Cardiac muscle cell (in vitro differentiated cells and primary cell): Measurements from ENCODE around the gene CACNA1E. TPM values are rescaled to one million over a fixed set of nuclear protein-coding genes. Genes with fewer than 3 reads are reported as not detected.
A peak's percentile ranks its signal among the peaks of the same experiment; 100 is the strongest.

ENCODE experiments used
- DNase-seq, 2 donors: peaks; one replicate each; pipeline versions ENCODE4 v3.0.0 to v3.0.0-alpha.2; 2010 to 2017; ENCODE audit warnings: low read depth in 1 of 2, low spot score in 1 of 2
- H3K27ac ChIP-seq: fragments of 200-600 bp; sonication (generic); 2 replicates; pipeline ENCODE4 v1.5.1; 2016
- H3K27me3 ChIP-seq: fragments of 200-600 bp; sonication (generic); 2 replicates; pipeline ENCODE4 v1.6.0; 2016; ENCODE audit warnings: control low read depth
- H3K36me3 ChIP-seq: fragments of 200-600 bp; sonication (generic); 2 replicates; pipeline ENCODE4 v1.5.1; 2016; ENCODE audit warnings: control low read depth
- H3K4me1 ChIP-seq: fragments of 200-600 bp; sonication (generic); 2 replicates; pipeline ENCODE4 v1.8.1; 2017; ENCODE audit warnings: low read depth, mild to moderate bottlenecking, mixed run types
- H3K4me3 ChIP-seq: fragments of 200-600 bp; sonication (generic); 2 replicates; pipeline ENCODE4 v1.5.1; 2016; ENCODE audit warnings: mild to moderate bottlenecking
- H3K9me3 ChIP-seq: fragments of 200-600 bp; sonication (generic); 2 replicates; pipeline ENCODE4 v1.5.1; 2017; ENCODE audit warnings: low read depth, mild to moderate bottlenecking, control low read depth
- polyA plus RNA-seq: library from polyadenylated mRNA; unstranded; fragments of >200 nt; fragmentation: Nextera tagmentation; extraction: Ambion mirVana; gene quantifications from 2 replicates; pipeline ENCODE4 v1.2.1, GENCODE V29; 2016
- total RNA-seq: library from RNA; depleted of rRNA; stranded (reverse); fragments of >200 nt; gene quantifications from 2 replicates; pipeline ENCODE4 v1.2.3, GENCODE V29; 2016
- TF ChIP-seq, protein P1 (sequence below): IDR thresholded peaks from 2 replicates; pipeline ENCODE4 v1.5.1; 2012; ENCODE audit warnings: low read depth, mild to moderate bottlenecking, low read length

The CACNA1E gene
- total and polyA plus RNA-seq, 2 experiments from 2014 or later: 0.36 TPM; not detected in 1

DNA sequence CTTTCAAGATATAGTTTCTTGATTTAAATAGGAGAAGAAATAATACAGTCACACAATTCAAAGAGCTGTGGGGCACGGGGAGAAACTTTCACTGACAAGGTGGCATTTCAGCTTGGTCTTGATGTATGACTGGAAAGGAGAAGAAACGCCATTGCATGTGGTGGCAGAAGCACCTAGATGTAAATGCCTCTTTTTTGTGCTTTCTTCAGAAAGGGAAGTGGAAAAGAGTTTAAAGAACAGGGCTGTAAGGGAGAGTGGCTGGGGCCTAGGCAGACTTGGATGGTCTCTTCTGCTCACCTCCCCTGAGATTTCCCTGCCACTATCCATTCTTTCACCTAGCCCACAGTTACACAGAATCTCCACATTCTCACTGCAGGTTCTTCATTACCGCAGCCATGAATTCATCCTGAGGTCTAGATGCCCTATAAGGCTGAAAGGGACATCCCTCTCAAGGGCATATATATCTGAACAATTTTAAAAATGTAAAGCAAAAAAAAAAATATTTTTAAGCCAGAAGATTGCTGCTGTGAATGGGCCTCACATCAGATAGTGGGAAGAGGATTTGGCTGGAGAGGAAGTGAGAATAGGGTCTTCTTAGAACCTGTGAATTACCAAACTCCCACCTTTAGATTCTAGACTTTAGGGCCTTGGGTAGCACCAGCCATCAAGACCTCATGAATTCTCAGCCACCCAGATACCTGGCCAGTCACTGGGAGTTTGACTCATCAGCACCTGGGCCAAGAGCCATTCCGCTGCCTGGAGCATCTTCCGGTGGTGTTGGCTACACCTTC lies 23.4 kb downstream of the CACNA1E start:
- H3K9me3 ChIP-seq: no peaks in the 10 kb centered on the region

DNA sequence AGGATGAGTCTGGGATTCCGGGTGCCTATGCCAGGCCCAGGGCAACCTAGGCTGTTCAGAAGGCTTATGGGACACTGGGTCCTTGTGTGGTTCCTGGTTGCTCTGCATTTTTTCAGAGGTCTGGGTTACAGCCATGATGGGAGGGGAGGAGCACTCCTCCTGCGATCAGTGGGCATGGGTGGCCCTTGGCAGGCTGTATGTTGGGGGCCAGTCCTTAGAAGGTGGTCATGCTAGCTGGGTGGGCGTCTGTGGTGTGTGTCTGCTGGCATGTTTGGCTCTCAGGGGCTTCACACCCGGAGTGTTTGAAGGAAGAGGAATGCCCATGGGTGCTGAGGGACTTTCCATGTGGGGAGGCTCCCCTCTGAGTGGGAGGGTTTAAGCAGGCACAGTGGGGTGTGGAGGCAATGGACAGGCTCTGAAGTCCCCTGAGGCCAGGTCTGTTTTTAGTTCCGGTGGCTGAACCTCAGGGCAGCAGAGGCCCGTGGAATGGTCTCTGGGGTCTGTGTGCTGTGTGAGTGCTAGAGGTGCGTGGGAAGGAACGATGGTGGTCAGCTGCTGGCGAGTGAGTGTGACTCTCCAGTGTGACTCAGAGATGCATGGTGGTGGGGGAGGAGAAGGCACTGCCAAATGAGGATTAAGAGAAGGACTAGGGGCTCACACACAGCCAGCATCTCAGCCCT lies 25.3 kb downstream of the CACNA1E start:
- H3K27ac ChIP-seq: no peak overlapping the region
- no peaks in the 10 kb centered on the region for H3K9me3 ChIP-seq
- no peak for DNase-seq
- TF ChIP-seq, protein P1, sequence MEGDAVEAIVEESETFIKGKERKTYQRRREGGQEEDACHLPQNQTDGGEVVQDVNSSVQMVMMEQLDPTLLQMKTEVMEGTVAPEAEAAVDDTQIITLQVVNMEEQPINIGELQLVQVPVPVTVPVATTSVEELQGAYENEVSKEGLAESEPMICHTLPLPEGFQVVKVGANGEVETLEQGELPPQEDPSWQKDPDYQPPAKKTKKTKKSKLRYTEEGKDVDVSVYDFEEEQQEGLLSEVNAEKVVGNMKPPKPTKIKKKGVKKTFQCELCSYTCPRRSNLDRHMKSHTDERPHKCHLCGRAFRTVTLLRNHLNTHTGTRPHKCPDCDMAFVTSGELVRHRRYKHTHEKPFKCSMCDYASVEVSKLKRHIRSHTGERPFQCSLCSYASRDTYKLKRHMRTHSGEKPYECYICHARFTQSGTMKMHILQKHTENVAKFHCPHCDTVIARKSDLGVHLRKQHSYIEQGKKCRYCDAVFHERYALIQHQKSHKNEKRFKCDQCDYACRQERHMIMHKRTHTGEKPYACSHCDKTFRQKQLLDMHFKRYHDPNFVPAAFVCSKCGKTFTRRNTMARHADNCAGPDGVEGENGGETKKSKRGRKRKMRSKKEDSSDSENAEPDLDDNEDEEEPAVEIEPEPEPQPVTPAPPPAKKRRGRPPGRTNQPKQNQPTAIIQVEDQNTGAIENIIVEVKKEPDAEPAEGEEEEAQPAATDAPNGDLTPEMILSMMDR: no peak
- H3K36me3 ChIP-seq: no peaks in the 10 kb centered on the region
- no peak overlapping the region for H3K4me3 ChIP-seq
- H3K4me1 ChIP-seq: no peaks in the 10 kb centered on the region
- peaks cover 67% of the 10 kb centered on the region for H3K27me3 ChIP-seq

More for the DNA sequence above, 23.4 kb downstream of the CACNA1E start:
- H3K27ac ChIP-seq: no peak overlapping the region
- H3K36me3 ChIP-seq: no peaks in the 10 kb centered on the region
- no peaks in the 10 kb centered on the region for H3K4me1 ChIP-seq
- peaks cover 56% of the 10 kb centered on the region for H3K27me3 ChIP-seq
- TF ChIP-seq, protein P1: no peak
- DNase-seq: no peak
- no peak overlapping the region for H3K4me3 ChIP-seq

DNA sequence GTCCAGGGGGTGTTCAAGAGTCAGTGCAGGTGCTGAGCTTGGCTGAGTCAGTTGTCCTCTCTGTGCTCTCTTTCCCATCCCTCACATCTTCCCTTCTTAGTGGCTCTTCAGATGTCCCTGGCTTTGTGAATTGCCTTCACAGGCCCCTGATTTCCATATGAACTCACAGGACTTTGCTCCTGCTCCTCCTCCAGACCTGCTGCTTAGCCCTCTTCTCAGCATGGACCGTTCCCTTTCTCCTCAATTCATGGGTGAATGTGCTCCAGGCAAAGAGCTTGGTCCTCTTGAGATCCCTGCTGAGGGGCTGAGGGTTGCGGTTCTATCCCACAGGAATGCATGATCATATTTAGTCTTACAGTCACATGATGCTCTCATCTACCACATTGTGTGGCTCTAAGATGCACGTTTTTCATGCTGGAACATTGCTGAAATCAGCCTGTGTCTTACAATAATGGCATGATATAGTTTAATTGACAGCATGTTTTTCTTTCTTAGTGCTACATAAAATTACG lies 30.5 kb downstream of the CACNA1E start:
- TF ChIP-seq, protein P1: no peak
- Histone ChIP-seq H3K36me3 (no peaks in the 10 kb centered on the region), H3K4me3 (no peak overlapping the region), H3K27me3 (peaks cover 50% of the 10 kb centered on the region), H3K27ac (no peak overlapping the region), H3K4me1 (peaks cover 22% of the 10 kb centered on the region), H3K9me3 (no peaks in the 10 kb centered on the region)
- no peak for DNase-seq

DNA sequence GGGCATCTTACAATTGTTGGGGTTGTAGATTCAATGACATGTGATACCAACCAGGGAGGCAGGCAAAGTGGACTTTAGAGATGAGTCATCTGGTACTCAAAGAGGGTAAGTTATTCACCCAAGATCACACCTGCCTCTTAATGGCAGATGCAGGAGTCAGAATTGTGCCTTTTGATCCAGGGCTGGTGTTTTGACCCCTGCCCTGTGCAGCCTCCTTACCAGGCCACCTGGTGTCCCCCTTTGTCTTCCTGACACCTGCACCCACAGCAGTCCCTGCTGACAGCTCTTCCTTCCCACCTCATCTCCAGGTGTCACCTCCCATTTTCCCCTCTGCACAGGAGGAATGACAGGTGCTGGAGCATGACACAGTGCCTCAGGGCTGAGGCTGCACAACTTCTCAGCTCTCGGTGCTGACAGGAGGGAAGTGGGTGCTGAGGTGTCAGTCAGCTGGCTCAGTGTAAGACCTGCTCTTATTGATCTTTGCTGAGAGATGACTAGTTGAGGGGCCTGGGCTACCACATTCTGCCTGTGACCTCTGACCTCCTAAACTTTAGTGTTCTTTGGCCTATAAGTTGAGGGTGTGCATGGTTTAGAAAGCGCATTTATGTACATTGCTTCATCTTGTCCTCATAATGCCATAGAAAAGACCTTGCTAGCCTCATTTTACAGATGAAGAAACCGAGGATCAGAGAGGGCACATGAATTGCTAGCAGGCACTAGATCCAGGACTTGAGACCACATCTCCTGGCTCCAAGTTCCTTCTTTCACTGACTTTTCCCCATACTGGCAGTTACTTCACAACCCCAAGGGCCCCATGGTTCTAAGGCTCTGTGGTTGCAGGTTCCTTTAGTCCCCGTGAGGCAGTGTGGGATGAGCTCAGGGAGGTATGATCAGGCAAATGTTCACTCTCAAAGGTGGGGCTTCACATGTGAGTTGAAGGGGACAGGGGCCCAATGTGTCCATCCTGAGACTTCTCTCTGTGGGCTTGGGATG lies 31.3 kb downstream of the CACNA1E start:
- peak in 1 of 2 donors; percentile 82 for DNase-seq
- no peaks in the 10 kb centered on the region for H3K36me3 ChIP-seq
- H3K4me3 ChIP-seq: no peak overlapping the region
- no peak overlapping the region for H3K27ac ChIP-seq
- no peaks in the 10 kb centered on the region for H3K9me3 ChIP-seq
- peaks cover 51% of the 10 kb centered on the region for H3K27me3 ChIP-seq
- TF ChIP-seq, protein P1: no peak
- peaks cover 22% of the 10 kb centered on the region for H3K4me1 ChIP-seq

DNA sequence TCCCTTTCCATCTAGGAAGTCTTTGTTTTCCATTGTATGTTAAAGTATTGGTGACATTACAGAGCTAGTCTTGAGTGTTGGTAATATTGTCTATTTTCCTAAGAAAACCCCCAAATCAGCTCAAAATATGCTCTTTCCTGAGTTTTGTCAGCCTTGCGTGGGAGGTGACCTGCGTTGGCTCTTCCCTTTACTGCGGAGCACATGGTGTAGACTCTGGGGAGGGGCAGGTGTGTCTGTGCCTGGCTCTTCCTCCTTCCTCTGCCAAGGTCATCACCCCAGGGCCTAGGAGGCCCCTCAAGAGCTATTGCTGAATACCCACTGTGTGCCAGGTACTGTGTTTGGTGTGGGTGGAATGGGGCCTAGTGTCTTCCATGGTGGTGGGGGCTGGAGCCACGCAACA lies 33.4 kb downstream of the CACNA1E start:
- Histone ChIP-seq H3K36me3 (no peaks in the 10 kb centered on the region), H3K4me1 (peaks cover 22% of the 10 kb centered on the region), H3K9me3 (no peaks in the 10 kb centered on the region), H3K4me3 (no peak overlapping the region), H3K27me3 (peaks cover 40% of the 10 kb centered on the region), H3K27ac (no peak overlapping the region)
- TF ChIP-seq, protein P1: no peak
- no peak for DNase-seq
